ENCODE data around the gene RGSL1.

DNA sequence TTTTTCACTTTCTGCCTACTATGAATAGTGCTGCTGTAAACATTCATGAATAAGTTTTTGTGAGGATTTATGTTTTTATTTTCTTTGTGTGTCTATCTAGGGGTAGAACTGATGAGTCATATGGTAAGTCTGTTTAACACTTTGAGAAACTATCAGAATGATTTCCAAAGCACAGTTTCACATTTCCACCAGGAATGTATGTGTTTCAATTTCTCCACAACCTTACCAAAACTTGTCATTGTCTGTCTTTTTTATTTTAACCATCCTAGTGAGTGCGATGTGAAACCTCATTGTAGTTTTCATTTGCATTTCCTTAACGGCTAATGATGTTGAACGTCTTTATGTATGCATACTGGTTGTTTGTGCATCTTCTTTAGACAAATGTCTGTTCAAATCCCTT, 115.6 kb downstream of the RGSL1 start:
- TF ChIP-seq, protein P1, sequence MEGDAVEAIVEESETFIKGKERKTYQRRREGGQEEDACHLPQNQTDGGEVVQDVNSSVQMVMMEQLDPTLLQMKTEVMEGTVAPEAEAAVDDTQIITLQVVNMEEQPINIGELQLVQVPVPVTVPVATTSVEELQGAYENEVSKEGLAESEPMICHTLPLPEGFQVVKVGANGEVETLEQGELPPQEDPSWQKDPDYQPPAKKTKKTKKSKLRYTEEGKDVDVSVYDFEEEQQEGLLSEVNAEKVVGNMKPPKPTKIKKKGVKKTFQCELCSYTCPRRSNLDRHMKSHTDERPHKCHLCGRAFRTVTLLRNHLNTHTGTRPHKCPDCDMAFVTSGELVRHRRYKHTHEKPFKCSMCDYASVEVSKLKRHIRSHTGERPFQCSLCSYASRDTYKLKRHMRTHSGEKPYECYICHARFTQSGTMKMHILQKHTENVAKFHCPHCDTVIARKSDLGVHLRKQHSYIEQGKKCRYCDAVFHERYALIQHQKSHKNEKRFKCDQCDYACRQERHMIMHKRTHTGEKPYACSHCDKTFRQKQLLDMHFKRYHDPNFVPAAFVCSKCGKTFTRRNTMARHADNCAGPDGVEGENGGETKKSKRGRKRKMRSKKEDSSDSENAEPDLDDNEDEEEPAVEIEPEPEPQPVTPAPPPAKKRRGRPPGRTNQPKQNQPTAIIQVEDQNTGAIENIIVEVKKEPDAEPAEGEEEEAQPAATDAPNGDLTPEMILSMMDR (IDR thresholded peaks at IDR 0.05) = no peak
- no peak for TF ChIP-seq ZFX (IDR thresholded peaks at IDR 0.05; ENCODE audit: borderline replicate concordance)
